ENCODE data around the gene TMTC4. TPM values are rescaled to one million over a fixed set of nuclear protein-coding genes. Genes with fewer than 3 reads are reported as not detected.

Gene TMTC4
- total RNA-seq, 1 experiment from 2014 or later = 45.5 TPM

DNA sequence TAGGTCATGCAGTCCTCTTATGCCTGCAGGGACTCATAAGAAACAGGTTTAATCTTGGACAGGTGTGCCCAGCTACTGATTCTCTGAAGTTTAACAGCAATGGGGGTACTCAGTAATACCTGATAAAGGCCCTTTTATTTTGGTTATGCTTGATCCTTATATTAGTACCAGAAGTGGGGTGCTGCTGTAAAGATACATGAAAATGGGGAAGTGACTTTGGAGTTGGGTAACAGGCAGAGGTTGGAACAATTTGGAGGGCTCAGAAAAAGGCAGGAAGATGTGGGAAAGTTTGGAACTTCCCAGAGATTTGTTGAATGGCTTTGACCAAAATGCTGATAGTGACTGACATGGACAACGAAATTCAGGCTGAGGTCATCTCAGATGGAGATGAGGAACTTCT, 14.6 kb upstream of the TMTC4 start:
- peaks cover 11% of the 10 kb centered on the region for H3K27me3 Mint-ChIP-seq (ENCODE audit: low read depth)
- TF ChIP-seq PRRX2 (CRISPR knock-in tag; IDR thresholded peaks at IDR 0.05) = no peak
- TF ChIP-seq SMAD3 (CRISPR knock-in tag; IDR thresholded peaks at IDR 0.05; ENCODE audit: borderline replicate concordance) = no peak
- no peak for TF ChIP-seq MYBL2 (CRISPR knock-in tag; IDR thresholded peaks at IDR 0.05)
- no peak for TF ChIP-seq CBFB (CRISPR knock-in tag; IDR thresholded peaks at IDR 0.05; ENCODE audit: low read depth)
- no peak for TF ChIP-seq ZNF396 (CRISPR knock-in tag; IDR thresholded peaks at IDR 0.05; ENCODE audit: borderline replicate concordance)
- TF ChIP-seq, protein P1, sequence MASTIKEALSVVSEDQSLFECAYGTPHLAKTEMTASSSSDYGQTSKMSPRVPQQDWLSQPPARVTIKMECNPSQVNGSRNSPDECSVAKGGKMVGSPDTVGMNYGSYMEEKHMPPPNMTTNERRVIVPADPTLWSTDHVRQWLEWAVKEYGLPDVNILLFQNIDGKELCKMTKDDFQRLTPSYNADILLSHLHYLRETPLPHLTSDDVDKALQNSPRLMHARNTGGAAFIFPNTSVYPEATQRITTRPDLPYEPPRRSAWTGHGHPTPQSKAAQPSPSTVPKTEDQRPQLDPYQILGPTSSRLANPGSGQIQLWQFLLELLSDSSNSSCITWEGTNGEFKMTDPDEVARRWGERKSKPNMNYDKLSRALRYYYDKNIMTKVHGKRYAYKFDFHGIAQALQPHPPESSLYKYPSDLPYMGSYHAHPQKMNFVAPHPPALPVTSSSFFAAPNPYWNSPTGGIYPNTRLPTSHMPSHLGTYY (CRISPR knock-in tag; IDR thresholded peaks at IDR 0.05) = no peak
- TF ChIP-seq ATF6 (CRISPR knock-in tag; IDR thresholded peaks at IDR 0.05) = no peak
- TF ChIP-seq ZNF232 (CRISPR knock-in tag; IDR thresholded peaks at IDR 0.05) = no peak
- TF ChIP-seq, protein P2, sequence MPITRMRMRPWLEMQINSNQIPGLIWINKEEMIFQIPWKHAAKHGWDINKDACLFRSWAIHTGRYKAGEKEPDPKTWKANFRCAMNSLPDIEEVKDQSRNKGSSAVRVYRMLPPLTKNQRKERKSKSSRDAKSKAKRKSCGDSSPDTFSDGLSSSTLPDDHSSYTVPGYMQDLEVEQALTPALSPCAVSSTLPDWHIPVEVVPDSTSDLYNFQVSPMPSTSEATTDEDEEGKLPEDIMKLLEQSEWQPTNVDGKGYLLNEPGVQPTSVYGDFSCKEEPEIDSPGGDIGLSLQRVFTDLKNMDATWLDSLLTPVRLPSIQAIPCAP (CRISPR knock-in tag; IDR thresholded peaks at IDR 0.05) = no peak
- TF ChIP-seq, protein P3, sequence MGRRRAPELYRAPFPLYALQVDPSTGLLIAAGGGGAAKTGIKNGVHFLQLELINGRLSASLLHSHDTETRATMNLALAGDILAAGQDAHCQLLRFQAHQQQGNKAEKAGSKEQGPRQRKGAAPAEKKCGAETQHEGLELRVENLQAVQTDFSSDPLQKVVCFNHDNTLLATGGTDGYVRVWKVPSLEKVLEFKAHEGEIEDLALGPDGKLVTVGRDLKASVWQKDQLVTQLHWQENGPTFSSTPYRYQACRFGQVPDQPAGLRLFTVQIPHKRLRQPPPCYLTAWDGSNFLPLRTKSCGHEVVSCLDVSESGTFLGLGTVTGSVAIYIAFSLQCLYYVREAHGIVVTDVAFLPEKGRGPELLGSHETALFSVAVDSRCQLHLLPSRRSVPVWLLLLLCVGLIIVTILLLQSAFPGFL (CRISPR knock-in tag; IDR thresholded peaks at IDR 0.05; ENCODE audit: borderline replicate concordance) = no peak
- no peak for TF ChIP-seq ARID4B (CRISPR knock-in tag; IDR thresholded peaks at IDR 0.05; ENCODE audit: borderline replicate concordance)
- ChIA-PET POLR2A (no interaction called here), CTCF (no interaction called here)
- ATAC-seq = no peak
- DNase-seq (ENCODE audit: low spot score) = no peak
- H3K36me3 Mint-ChIP-seq = peaks cover 32% of the 10 kb centered on the region
- H3K4me1 Mint-ChIP-seq = no peaks in the 10 kb centered on the region
- peaks cover 47% of the 10 kb centered on the region for H3K9me3 Mint-ChIP-seq
- H3K4me3 Mint-ChIP-seq = no peak overlapping the region
- no peak overlapping the region for H3K27ac Mint-ChIP-seq

GRCh38 chr13:100680131-100680530, 5.5 kb upstream of the TMTC4 start:
- H3K4me3 Mint-ChIP-seq = no peak overlapping the region
- H3K27ac Mint-ChIP-seq = no peak overlapping the region
- POLR2A ChIA-PET = no interaction called here
- no peaks in the 10 kb centered on the region for H3K36me3 Mint-ChIP-seq
- no peak for ATAC-seq
- H3K4me1 Mint-ChIP-seq = peaks cover 13% of the 10 kb centered on the region
- peaks cover 17% of the 10 kb centered on the region for H3K9me3 Mint-ChIP-seq
- peaks cover 7% of the 10 kb centered on the region for H3K27me3 Mint-ChIP-seq (ENCODE audit: low read depth)
- no peak for DNase-seq (ENCODE audit: low spot score)
- CTCF ChIA-PET = no interaction called here
- TF ChIP-seq ZBTB21 (CRISPR knock-in tag; IDR thresholded peaks at IDR 0.05; ENCODE audit: borderline replicate concordance) (no peak), EMX1 (CRISPR knock-in tag; IDR thresholded peaks at IDR 0.05) (no peak), GRHL2 (CRISPR knock-in tag; IDR thresholded peaks at IDR 0.05; ENCODE audit: insufficient replicate concordance, severe bottlenecking) (no peak), USF2 (CRISPR knock-in tag; IDR thresholded peaks at IDR 0.05) (no peak), MAX (CRISPR knock-in tag; IDR thresholded peaks at IDR 0.05) (no peak), JUN (CRISPR knock-in tag; IDR thresholded peaks at IDR 0.05) (no peak), ZNF263 (CRISPR knock-in tag; IDR thresholded peaks at IDR 0.05; ENCODE audit: low read depth) (no peak)
- TF ChIP-seq, protein P4, sequence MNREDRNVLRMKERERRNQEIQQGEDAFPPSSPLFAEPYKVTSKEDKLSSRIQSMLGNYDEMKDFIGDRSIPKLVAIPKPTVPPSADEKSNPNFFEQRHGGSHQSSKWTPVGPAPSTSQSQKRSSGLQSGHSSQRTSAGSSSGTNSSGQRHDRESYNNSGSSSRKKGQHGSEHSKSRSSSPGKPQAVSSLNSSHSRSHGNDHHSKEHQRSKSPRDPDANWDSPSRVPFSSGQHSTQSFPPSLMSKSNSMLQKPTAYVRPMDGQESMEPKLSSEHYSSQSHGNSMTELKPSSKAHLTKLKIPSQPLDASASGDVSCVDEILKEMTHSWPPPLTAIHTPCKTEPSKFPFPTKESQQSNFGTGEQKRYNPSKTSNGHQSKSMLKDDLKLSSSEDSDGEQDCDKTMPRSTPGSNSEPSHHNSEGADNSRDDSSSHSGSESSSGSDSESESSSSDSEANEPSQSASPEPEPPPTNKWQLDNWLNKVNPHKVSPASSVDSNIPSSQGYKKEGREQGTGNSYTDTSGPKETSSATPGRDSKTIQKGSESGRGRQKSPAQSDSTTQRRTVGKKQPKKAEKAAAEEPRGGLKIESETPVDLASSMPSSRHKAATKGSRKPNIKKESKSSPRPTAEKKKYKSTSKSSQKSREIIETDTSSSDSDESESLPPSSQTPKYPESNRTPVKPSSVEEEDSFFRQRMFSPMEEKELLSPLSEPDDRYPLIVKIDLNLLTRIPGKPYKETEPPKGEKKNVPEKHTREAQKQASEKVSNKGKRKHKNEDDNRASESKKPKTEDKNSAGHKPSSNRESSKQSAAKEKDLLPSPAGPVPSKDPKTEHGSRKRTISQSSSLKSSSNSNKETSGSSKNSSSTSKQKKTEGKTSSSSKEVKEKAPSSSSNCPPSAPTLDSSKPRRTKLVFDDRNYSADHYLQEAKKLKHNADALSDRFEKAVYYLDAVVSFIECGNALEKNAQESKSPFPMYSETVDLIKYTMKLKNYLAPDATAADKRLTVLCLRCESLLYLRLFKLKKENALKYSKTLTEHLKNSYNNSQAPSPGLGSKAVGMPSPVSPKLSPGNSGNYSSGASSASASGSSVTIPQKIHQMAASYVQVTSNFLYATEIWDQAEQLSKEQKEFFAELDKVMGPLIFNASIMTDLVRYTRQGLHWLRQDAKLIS (CRISPR knock-in tag; IDR thresholded peaks at IDR 0.05; ENCODE audit: borderline replicate concordance) = no peak
- TF ChIP-seq, protein P5, sequence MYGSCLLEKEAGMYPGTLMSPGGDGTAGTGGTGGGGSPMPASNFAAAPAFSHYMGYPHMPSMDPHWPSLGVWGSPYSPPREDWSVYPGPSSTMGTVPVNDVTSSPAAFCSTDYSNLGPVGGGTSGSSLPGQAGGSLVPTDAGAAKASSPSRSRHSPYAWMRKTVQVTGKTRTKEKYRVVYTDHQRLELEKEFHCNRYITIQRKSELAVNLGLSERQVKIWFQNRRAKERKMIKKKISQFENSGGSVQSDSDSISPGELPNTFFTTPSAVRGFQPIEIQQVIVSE (CRISPR knock-in tag; IDR thresholded peaks at IDR 0.05; ENCODE audit: borderline replicate concordance) = no peak
